Measurements from ENCODE around the gene ZNF367. TPM values are rescaled to one million over a fixed set of nuclear protein-coding genes. Genes with fewer than 3 reads are reported as not detected.
A peak's percentile ranks its signal among the peaks of the same experiment; 100 is the strongest.

The ZNF367 gene
- total RNA-seq (10 to 100 TPM in 1 of 5 experiments, 1 to 10 TPM in 4; 3.8 to 22.9 (median 5.5) TPM), polyA plus RNA-seq (1 to 10 TPM in 1 of 2 donors, under 1 TPM in 1; 0.71 to 1.7 TPM), total RNA-seq (6.9 reads per million, percentile 29 among the genes with 10 or more reads in this experiment)

- no peaks in the 10 kb centered on the region for H3K27me3 Mint-ChIP-seq
- peak within 1 kb of the TSS; percentile 94 for H3K4me3 ChIP-seq (ENCODE audit: low read length)
- peak; percentile 75 to 94 (median 82) for DNase-seq
- H3K36me3 Mint-ChIP-seq, result no peaks in the 10 kb centered on the region
- H3K36me3 ChIP-seq (ENCODE audit: control insufficient read depth in 2 of 3, insufficient read depth in 3 of 3, low read length in 3 of 3), result peaks cover 0 to 12% (median 0%) of the 10 kb centered on the region in 3 experiments
- H3K9me3 ChIP-seq (ENCODE audit: control insufficient read depth in 2 of 3, low read length in 3 of 3), result no peaks in the 10 kb centered on the region
- H3K27ac ChIP-seq (ENCODE audit: low read depth, low read length), result peak within 1 kb of the TSS; percentile 98
- POLR2A ChIA-PET, result interaction anchor here (0.5 to 2.6 kb wide), 5 partner anchors 8 to 1107 kb away, joined by 3 to 33 read pairs (median 4); partner anchors contain the start of gene HABP4
- no peaks in the 10 kb centered on the region for H3K9me3 Mint-ChIP-seq
- peak; percentile 85 for ATAC-seq
- peak within 1 kb of the TSS; percentile 92 to 98 (median 96) for H3K27ac Mint-ChIP-seq
- intact Hi-C loops (cut with micrococcal nuclease), result loop anchor here (1.0 to 10.0 kb wide), 14 partner anchors 32 to 1684 kb away; partner anchors contain the start of genes HABP4 (in 2 of the 2), ZNF510 (in 2 of the 2), ANP32B (in 1 of the 2) and ERCC6L2 (in 1 of the 2)
- peaks cover 19 to 30% of the 10 kb centered on the region in 2 donors for H3K4me1 ChIP-seq (ENCODE audit: control insufficient read depth in 2 of 2, insufficient read depth in 2 of 2, low read length in 2 of 2)
- CTCF ChIA-PET, result no interaction called here
- peak within 1 kb of the TSS; percentile 88 to 98 (median 92) for H3K4me3 Mint-ChIP-seq
- H3K27me3 ChIP-seq (ENCODE audit: control insufficient read depth in 2 of 2, insufficient read depth in 2 of 2, low read length in 2 of 2), result no peaks in the 10 kb centered on the region
- peaks cover 21 to 39% (median 30%) of the 10 kb centered on the region in 7 donors for H3K4me1 Mint-ChIP-seq
Measured at GRCh38 chr9:96418083-96418919, at the start of gene ZNF367. Gene ZNF367, minus strand, starts transcription at chr9:96418370. Its CDS starts 338 bp downstream, at chr9:96418032.

GRCh38 chr9:96467784-96468183 is 49.6 kb upstream of the ZNF367 start:
- ATAC-seq (no peak), DNase-seq (no peak)
- Histone ChIP-seq H3K9me3 (ENCODE audit: control insufficient read depth in 2 of 3, low read length in 3 of 3) (no peaks in the 10 kb centered on the region), H3K27ac (ENCODE audit: low read depth, low read length) (no peak overlapping the region), H3K4me1 (ENCODE audit: control insufficient read depth in 2 of 2, insufficient read depth in 2 of 2, low read length in 2 of 2) (no peaks in the 10 kb centered on the region), H3K36me3 (ENCODE audit: control insufficient read depth in 2 of 3, insufficient read depth in 3 of 3, low read length in 3 of 3) (peaks cover 0 to 64% (median 12%) of the 10 kb centered on the region in 3 experiments), H3K4me3 (ENCODE audit: low read length) (no peak overlapping the region), H3K27me3 (ENCODE audit: control insufficient read depth in 2 of 2, insufficient read depth in 2 of 2, low read length in 2 of 2) (no peaks in the 10 kb centered on the region)
- intact Hi-C loops (cut with micrococcal nuclease), result no loop called here
- H3K4me3 Mint-ChIP-seq, result no peak overlapping the region
- CTCF ChIA-PET, result interaction anchor here (0.5 to 0.8 kb wide), 2 partner anchors 180 to 198 kb away, joined by 3 to 5 read pairs; no protein-coding TSS in a partner anchor
- H3K9me3 Mint-ChIP-seq, result no peaks in the 10 kb centered on the region
- H3K4me1 Mint-ChIP-seq, result no peaks in the 10 kb centered on the region
- POLR2A ChIA-PET, result interaction anchor here (1.4 kb wide), 1 partner anchor 18 kb away, joined by 3 read pairs; the partner anchor contains the start of gene HABP4
- H3K36me3 Mint-ChIP-seq, result peaks cover 0 to 32% (median 19%) of the 10 kb centered on the region in 5 donors
- H3K27me3 Mint-ChIP-seq, result no peaks in the 10 kb centered on the region
- no peak overlapping the region for H3K27ac Mint-ChIP-seq

GRCh38 chr9:96464426-96464825 is 46.3 kb upstream of the ZNF367 start:
- intact Hi-C loops (cut with micrococcal nuclease), result no loop called here
- Mint-ChIP-seq H3K4me3 (no peak overlapping the region), H3K27me3 (no peaks in the 10 kb centered on the region), H3K9me3 (no peaks in the 10 kb centered on the region), H3K27ac (peak overlapping the region in 1 of 9 donors; percentile 59), H3K36me3 (peaks cover 0 to 41% (median 29%) of the 10 kb centered on the region in 5 donors), H3K4me1 (peaks cover 0 to 3% (median 0%) of the 10 kb centered on the region in 7 donors)
- POLR2A ChIA-PET, result interaction anchor here (0.6 kb wide), 1 partner anchor 17 kb away, joined by 4 read pairs; no protein-coding TSS in a partner anchor
- H3K27ac ChIP-seq (ENCODE audit: low read depth, low read length), result no peak overlapping the region
- H3K4me1 ChIP-seq (ENCODE audit: control insufficient read depth in 2 of 2, insufficient read depth in 2 of 2, low read length in 2 of 2), result no peaks in the 10 kb centered on the region
- no peaks in the 10 kb centered on the region for H3K9me3 ChIP-seq (ENCODE audit: control insufficient read depth in 2 of 3, low read length in 3 of 3)
- peaks cover 0 to 38% (median 4%) of the 10 kb centered on the region in 3 experiments for H3K36me3 ChIP-seq (ENCODE audit: control insufficient read depth in 2 of 3, insufficient read depth in 3 of 3, low read length in 3 of 3)
- CTCF ChIA-PET, result no interaction called here
- no peaks in the 10 kb centered on the region for H3K27me3 ChIP-seq (ENCODE audit: control insufficient read depth in 2 of 2, insufficient read depth in 2 of 2, low read length in 2 of 2)
- ATAC-seq (no peak), DNase-seq (no peak)
- H3K4me3 ChIP-seq (ENCODE audit: low read length), result no peak overlapping the region

- H3K4me3 ChIP-seq (ENCODE audit: low read length), result no peak overlapping the region
- H3K36me3 Mint-ChIP-seq, result peaks cover 7 to 47% (median 34%) of the 10 kb centered on the region in 5 donors
- POLR2A ChIA-PET, result interaction anchor here (0.8 kb wide), 1 partner anchor 104 kb away, joined by 3 read pairs; no protein-coding TSS in a partner anchor
- CTCF ChIA-PET, result no interaction called here
- no peak overlapping the region for H3K27ac ChIP-seq (ENCODE audit: low read depth, low read length)
- no peaks in the 10 kb centered on the region for H3K9me3 Mint-ChIP-seq
- H3K27ac Mint-ChIP-seq, result no peak overlapping the region
- no peak overlapping the region for H3K4me3 Mint-ChIP-seq
- H3K27me3 Mint-ChIP-seq, result no peaks in the 10 kb centered on the region
- peaks cover 0 to 13% (median 4%) of the 10 kb centered on the region in 7 donors for H3K4me1 Mint-ChIP-seq
- ATAC-seq, result no peak
- no peaks in the 10 kb centered on the region for H3K27me3 ChIP-seq (ENCODE audit: control insufficient read depth in 2 of 2, insufficient read depth in 2 of 2, low read length in 2 of 2)
- peaks cover 0 to 31% (median 4%) of the 10 kb centered on the region in 3 experiments for H3K36me3 ChIP-seq (ENCODE audit: control insufficient read depth in 2 of 3, insufficient read depth in 3 of 3, low read length in 3 of 3)
- no peaks in the 10 kb centered on the region for H3K4me1 ChIP-seq (ENCODE audit: control insufficient read depth in 2 of 2, insufficient read depth in 2 of 2, low read length in 2 of 2)
- H3K9me3 ChIP-seq (ENCODE audit: control insufficient read depth in 2 of 3, low read length in 3 of 3), result no peaks in the 10 kb centered on the region
- intact Hi-C loops (cut with micrococcal nuclease), result no loop called here
- DNase-seq, result no peak
Measured at GRCh38 chr9:96462541-96462940, 44.4 kb upstream of the ZNF367 start.

GRCh38 chr9:96461336-96461735 is 43.2 kb upstream of the ZNF367 start:
- ATAC-seq (no peak), DNase-seq (no peak)
- no peaks in the 10 kb centered on the region for H3K9me3 ChIP-seq (ENCODE audit: control insufficient read depth in 2 of 3, low read length in 3 of 3)
- no peak overlapping the region for H3K27ac ChIP-seq (ENCODE audit: low read depth, low read length)
- peaks cover 0 to 26% (median 4%) of the 10 kb centered on the region in 3 experiments for H3K36me3 ChIP-seq (ENCODE audit: control insufficient read depth in 2 of 3, insufficient read depth in 3 of 3, low read length in 3 of 3)
- Mint-ChIP-seq H3K36me3 (peaks cover 6 to 43% (median 34%) of the 10 kb centered on the region in 5 donors), H3K4me3 (peak overlapping the region in 1 of 10 donors; percentile 10), H3K27me3 (no peaks in the 10 kb centered on the region), H3K4me1 (peaks cover 0 to 13% (median 5%) of the 10 kb centered on the region in 7 donors), H3K9me3 (no peaks in the 10 kb centered on the region), H3K27ac (peak overlapping the region in 2 of 9 donors; percentile 12 to 23)
- POLR2A ChIA-PET, result interaction anchor here (0.7 to 1.2 kb wide), 2 partner anchors 10 to 28 kb away, joined by 3 read pairs; no protein-coding TSS in a partner anchor
- no peak overlapping the region for H3K4me3 ChIP-seq (ENCODE audit: low read length)
- intact Hi-C loops (cut with micrococcal nuclease), result no loop called here
- no peaks in the 10 kb centered on the region for H3K27me3 ChIP-seq (ENCODE audit: control insufficient read depth in 2 of 2, insufficient read depth in 2 of 2, low read length in 2 of 2)
- H3K4me1 ChIP-seq (ENCODE audit: control insufficient read depth in 2 of 2, insufficient read depth in 2 of 2, low read length in 2 of 2), result no peaks in the 10 kb centered on the region
- CTCF ChIA-PET, result no interaction called here

GRCh38 chr9:96460882-96461281 is 42.7 kb upstream of the ZNF367 start:
- ChIA-PET CTCF (no interaction called here), POLR2A (interaction anchor here (0.7 to 1.2 kb wide), 2 partner anchors 10 to 29 kb away, joined by 3 read pairs; no protein-coding TSS in a partner anchor)
- no peaks in the 10 kb centered on the region for H3K27me3 Mint-ChIP-seq
- Histone ChIP-seq H3K27me3 (ENCODE audit: control insufficient read depth in 2 of 2, insufficient read depth in 2 of 2, low read length in 2 of 2) (no peaks in the 10 kb centered on the region), H3K36me3 (ENCODE audit: control insufficient read depth in 2 of 3, insufficient read depth in 3 of 3, low read length in 3 of 3) (peaks cover 0 to 21% (median 4%) of the 10 kb centered on the region in 3 experiments), H3K4me1 (ENCODE audit: control insufficient read depth in 2 of 2, insufficient read depth in 2 of 2, low read length in 2 of 2) (no peaks in the 10 kb centered on the region), H3K27ac (ENCODE audit: low read depth, low read length) (no peak overlapping the region), H3K9me3 (ENCODE audit: control insufficient read depth in 2 of 3, low read length in 3 of 3) (no peaks in the 10 kb centered on the region), H3K4me3 (ENCODE audit: low read length) (no peak overlapping the region)
- H3K4me1 Mint-ChIP-seq, result peaks cover 0 to 13% (median 5%) of the 10 kb centered on the region in 7 donors
- peak overlapping the region in 2 of 9 donors; percentile 12 to 23 for H3K27ac Mint-ChIP-seq
- DNase-seq, result no peak
- peaks cover 6 to 41% (median 33%) of the 10 kb centered on the region in 5 donors for H3K36me3 Mint-ChIP-seq
- intact Hi-C loops (cut with micrococcal nuclease), result no loop called here
- no peaks in the 10 kb centered on the region for H3K9me3 Mint-ChIP-seq
- H3K4me3 Mint-ChIP-seq, result peak overlapping the region in 1 of 10 donors; percentile 10
- ATAC-seq, result no peak
